ENCODE measurements around the gene NDUFB7.

DNA sequence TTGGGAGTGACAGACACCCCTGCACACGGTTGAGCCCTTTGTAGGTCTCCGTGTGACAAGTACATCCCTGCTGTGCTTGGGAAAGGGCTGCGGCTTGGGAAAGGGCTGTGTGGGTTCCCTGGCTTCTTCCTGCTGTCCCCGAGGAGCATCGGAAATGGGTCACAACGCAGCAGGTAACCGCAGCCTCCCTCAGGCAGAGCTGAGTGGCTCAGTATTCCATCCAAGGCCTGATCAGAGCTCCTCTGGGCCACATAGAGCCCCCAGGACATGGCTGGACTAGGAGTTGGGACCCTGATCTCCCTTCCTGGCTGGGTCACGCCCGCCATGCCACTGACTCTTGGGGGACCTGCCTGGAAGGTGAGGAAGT lies 26.2 kb downstream of the NDUFB7 start:
- no peak for TF ChIP-seq ELF4 (CRISPR knock-in tag; IDR thresholded peaks at IDR 0.05; ENCODE audit: low read depth)
- TF ChIP-seq, protein P1, sequence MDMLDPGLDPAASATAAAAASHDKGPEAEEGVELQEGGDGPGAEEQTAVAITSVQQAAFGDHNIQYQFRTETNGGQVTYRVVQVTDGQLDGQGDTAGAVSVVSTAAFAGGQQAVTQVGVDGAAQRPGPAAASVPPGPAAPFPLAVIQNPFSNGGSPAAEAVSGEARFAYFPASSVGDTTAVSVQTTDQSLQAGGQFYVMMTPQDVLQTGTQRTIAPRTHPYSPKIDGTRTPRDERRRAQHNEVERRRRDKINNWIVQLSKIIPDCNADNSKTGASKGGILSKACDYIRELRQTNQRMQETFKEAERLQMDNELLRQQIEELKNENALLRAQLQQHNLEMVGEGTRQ (CRISPR knock-in tag; IDR thresholded peaks at IDR 0.05) = no peak
- TF ChIP-seq, protein P2, sequence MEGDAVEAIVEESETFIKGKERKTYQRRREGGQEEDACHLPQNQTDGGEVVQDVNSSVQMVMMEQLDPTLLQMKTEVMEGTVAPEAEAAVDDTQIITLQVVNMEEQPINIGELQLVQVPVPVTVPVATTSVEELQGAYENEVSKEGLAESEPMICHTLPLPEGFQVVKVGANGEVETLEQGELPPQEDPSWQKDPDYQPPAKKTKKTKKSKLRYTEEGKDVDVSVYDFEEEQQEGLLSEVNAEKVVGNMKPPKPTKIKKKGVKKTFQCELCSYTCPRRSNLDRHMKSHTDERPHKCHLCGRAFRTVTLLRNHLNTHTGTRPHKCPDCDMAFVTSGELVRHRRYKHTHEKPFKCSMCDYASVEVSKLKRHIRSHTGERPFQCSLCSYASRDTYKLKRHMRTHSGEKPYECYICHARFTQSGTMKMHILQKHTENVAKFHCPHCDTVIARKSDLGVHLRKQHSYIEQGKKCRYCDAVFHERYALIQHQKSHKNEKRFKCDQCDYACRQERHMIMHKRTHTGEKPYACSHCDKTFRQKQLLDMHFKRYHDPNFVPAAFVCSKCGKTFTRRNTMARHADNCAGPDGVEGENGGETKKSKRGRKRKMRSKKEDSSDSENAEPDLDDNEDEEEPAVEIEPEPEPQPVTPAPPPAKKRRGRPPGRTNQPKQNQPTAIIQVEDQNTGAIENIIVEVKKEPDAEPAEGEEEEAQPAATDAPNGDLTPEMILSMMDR (IDR thresholded peaks at IDR 0.05) = no peak
- TF ChIP-seq, protein P3, sequence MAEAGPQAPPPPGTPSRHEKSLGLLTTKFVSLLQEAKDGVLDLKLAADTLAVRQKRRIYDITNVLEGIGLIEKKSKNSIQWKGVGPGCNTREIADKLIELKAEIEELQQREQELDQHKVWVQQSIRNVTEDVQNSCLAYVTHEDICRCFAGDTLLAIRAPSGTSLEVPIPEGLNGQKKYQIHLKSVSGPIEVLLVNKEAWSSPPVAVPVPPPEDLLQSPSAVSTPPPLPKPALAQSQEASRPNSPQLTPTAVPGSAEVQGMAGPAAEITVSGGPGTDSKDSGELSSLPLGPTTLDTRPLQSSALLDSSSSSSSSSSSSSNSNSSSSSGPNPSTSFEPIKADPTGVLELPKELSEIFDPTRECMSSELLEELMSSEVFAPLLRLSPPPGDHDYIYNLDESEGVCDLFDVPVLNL (CRISPR knock-in tag; IDR thresholded peaks at IDR 0.05; ENCODE audit: borderline replicate concordance, low read depth) = no peak

Data from WTC11 (cell line).